Amygdala (tissue), 56 donors: ENCODE data around the gene CIPC.

Experiments
- DNase-seq, 56 donors: peaks; one replicate each; lab custom pipeline; 2025; lab: John Stamatoyannopoulos, UW

The CIPC gene

DNA sequence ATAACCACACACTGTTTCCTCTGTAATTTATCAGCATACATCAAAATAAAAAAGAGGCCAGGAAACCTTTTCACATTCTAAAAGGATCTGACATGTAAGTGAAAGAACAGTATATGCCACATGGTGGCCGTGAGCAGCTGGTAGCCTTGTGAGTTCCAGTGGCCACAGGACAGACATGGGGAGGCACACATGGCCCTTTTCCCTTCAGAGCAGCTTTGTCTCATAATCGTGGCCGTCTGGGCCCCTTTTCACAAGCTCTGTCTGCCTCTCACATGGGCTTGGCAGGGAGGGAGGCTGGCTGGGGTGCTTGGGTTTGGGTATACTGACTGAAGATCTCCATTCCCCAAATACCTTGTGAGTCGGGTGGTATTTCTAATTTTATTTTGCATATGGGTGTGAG, 45.0 kb downstream of the CIPC start:
- DNase-seq, result peak in 15 of 56 donors; percentile 11 to 55 (median 24)

DNA sequence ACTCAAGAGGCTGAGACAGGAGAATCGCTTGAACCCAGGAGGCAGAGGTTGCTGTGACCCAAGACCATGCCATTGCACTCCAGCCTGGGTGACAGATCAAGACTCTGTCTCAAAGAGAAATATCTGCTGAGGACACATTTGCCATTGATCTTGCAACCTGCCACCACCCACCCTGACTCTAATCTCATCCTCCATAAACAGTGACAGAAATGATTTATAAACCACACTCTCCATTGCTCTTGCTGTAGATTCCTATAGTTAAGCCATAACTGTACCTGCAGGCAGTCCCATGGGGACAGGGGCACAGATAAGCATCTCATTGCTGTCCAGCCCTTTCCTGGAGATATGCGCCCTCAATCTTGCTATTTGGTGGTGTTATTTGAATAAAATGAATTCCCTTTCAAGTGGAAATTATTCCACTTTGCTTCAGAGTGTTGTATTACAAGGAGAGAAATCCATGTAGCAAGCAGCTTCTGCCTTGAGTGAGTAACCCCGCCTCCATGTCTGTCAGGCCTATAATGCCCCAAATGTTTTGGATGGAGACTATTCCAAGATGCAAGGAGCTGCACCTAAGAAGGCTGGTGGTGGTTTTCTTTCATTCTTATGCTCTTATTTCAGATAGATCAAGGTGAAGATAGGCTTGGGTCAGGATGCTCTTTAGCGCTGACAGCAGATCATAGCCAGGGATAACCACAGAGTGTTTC, 46.5 kb downstream of the CIPC start:
- DNase-seq, result no peak

DNA sequence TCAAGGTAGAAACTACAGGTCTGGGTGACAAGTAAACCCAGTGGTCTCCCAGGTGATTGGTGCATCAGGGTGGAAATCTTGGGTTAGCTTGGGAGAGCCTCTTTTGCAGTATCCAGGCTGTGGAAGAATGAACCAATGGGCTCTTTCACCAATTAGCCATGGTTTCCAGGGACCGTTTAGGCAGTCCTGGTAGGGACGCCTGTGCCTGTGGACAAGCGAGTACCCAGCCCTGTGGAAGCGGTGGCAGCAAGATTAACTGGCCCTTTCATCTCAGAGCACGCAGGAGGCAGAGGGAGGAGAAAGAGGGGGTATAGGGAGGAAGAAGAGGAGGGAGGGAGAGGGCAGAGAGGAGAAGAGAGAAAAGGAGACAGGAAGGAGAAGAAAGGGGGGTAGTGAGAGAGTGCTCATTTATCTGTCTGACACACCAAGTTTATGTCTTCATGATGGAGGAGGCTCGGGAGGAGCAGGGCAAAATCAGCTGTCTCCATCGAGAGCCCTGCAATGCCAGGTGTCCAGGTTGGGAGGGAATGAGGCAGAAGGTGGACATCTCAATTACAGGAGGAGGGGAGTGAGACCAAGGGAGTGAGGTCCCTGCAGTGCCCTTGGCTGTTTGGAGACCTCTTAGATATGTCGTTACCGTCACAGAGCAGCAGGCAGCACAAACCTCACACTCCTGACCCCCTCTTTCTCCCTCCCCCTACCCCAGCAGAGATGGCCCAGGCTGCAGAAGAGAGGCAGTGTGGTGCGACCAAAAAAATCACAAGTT, 48.1 kb downstream of the CIPC start:
- DNase-seq, result no peak

DNA sequence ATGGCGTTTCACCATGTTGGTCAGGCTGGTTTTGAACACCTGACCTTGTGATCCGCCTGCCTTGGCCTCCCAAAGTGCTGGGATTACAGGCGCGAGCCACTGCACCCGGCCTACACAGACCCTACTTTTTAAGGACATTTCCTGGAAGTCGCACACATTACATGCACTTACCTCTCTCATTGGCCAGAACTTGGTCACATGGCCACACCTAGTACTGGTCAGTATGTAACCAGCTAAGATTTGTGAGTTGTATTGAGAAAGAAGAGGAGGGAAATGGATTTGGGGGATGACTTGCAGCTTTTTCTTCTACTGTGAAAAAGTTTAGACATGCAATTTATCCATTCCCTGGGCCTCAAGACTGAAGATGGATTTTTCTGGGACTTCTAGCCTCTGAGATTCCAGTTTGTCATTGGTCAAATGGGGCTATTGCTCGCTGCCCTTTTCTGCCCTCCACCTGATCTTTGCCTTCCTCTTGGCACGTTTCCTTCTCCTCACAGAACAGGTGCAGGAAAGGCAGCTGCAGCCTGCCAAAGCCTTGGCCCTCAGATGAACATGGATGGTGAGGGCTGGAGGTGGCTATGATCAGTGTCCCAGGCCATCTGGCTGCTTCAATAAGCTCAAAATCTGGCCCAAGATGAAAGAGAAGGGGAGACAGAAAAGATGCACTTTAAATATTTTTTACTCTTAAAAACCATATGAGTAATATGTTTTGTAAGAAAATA, 50.6 kb downstream of the CIPC start:
- no peak for DNase-seq

DNA sequence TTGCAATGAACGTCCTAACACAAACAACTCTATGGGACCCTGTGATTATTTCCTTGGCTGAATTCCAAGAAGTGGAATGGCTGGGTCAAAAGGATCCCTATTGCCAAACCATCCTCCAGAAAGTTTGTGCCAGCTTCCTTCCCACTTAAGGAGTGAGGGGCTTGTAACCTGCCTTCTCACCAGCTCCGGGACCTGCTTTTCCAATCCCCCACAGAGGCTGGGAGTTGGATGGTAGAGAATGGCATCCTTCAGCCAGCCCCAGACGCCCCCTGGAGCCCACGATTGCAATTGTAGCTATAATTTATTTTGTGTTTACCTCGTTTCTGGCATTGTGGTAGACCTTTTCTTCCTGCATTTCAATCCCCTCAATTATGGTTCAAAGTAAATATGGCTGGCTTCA, 53.2 kb downstream of the CIPC start:
- peak in 12 of 56 donors; percentile 10 to 52 (median 24) for DNase-seq

DNA sequence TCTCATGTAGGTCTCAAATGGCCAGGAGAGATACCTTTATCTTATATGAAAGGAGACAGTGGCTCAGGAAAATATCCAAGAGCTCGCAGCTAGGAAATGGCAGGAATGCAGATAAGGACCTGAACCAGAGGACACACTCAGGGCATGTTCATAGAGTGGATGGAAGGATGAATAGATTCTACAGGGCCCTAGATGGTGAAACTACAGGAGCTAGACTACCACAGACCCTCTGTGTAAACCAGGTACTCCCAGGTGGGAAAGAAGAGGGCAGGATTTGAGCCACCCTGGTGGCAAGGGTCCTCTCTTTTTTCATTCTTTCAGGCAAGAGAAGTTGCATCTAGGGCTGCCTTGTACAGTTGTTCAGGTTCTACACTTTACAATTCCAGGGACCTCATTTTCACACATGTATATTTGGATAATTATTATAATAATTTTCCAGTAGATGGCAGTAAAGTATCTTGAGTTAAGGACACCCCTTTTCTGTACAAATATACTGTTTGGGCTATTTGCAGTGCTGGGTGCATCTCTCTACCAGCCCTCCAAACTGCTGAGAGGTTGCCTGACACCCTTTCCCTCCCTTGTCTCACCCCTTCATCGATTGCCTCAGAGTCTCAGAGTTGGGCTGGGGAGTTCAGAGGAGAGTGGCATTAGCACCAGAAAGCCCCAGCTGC, 54.0 kb downstream of the CIPC start:
- no peak for DNase-seq

DNA sequence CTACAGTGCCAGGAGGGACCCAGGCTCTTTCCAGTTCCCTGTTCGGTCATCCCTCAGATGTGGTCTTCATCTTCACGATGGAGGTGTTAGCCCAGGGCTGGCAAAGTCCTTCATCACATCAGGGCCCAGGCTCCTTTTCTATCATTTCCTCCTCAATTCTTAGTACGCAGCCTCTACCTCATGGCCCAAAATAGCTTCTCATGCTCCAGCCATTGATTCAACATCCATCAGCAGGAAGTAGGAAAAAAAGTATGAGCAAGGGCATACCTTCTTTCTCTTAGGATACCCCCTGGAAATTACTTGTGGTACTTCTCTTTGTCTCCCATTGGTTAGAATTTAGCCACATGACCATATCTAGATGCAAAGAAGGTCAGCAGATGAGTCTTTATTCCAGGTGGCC, 55.7 kb downstream of the CIPC start:
- no peak for DNase-seq

DNA sequence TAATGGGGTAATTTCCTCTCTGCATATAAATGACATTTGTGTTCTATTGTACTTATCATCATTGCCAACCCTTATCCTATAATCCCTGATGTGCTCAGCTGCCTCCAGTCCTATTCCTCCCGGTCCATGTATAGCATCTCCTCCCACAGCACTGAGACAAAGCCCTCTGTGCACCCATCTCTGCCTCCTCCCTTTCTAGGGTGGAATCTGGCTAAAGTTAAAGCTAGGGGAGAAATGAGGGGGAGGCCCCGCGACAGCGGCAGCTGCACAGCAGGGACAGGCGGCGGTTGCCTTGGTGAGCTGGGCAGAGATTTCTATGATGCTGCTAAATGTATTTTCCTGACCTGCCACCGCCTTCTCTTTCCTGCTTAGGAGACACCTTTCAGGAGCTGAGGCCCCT, 56.4 kb downstream of the CIPC start:
- DNase-seq, result peak in 11 of 56 donors; percentile 4 to 44 (median 25)

DNA sequence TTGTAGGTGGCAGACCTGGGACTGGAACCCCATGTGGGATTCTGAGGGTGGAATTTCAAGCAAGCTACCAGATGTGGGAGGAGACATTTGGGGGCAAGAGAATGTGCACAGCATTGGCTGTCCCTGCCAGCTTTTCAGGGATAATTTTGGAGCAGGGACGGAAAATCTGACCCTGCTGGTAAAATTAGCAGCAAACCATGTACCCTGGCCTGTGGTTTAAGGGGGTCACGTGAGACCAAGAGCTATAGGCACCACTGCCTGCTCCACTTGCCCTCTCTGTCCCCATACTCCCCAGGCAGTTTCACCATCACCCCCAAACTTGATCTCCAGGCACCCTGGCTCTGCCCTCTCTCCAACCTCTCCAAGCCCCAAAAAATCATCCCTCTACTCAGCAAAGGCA, 57.0 kb downstream of the CIPC start:
- DNase-seq, result no peak

DNA sequence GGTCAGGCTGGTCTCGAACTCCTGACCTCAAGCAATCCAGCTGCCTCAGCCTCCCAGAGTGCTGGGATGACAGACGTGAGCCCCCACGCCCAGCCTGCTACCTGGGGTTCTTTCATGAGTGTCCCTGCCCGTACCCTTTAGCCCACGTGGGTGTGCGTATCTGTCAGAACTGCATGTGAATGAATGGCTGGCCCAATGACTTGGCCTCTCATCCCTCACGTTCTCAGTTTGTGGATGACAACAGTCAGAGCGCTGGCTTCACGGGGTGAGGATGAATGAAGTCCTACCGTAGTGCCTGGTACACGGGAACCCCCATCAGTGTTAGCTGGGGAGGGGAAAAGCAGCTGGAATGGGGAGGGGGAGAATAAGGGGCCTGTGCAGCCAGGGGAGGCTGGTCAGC, 59.7 kb downstream of the CIPC start:
- DNase-seq, result no peak

DNA sequence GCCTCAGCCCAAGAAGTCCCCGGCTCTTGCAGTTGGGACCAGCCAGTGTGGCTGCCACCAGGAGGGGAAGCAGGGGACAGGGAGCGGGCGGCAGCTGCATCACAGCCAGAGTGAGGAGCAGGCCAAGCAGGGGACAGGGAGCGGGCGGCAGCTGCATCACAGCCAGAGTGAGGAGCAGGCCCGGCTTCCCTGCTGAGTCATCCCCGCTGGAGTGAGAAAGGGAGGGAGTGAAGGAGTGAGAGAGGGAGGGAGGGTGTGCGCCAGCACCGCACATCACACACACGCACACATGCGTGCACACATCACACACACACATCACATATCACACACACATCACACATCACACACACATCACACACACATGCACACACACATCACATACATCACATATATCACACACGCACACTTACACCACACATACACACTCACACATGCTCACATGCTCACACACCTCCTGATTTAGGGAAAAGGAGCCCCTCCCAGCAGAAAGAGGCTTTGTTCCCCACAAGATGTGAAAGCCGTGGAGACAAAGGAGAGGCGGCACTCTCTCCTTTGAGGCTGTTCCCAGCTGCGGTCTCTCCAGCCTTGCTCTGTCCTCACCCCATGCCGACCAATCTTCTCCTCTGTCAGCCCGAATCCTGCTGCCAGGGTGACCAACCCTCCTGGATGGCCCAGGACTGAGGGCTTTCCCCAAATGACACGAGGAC, 60.3 kb downstream of the CIPC start:
- peak in 49 of 56 donors; percentile 10 to 90 (median 73) for DNase-seq

DNA sequence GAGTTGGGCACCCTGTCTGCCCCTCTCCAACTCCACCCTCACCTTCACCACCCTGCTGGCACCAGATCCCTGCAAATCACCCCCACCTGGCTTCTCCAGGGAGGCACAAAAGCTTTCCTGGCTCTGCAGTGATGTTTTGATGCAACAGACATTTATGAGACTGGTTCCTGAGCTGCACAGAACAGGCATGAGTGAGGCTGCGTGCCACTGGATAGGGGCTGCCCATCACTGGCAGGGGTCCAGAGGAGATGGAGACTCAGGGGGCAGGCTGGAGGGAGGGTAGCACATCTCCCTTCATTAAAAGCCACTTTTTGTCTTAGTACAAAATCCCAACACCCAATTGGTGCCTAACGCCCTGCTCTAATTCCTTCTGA, 60.8 kb downstream of the CIPC start:
- peak in 1 of 56 donors; percentile 46 for DNase-seq

DNA sequence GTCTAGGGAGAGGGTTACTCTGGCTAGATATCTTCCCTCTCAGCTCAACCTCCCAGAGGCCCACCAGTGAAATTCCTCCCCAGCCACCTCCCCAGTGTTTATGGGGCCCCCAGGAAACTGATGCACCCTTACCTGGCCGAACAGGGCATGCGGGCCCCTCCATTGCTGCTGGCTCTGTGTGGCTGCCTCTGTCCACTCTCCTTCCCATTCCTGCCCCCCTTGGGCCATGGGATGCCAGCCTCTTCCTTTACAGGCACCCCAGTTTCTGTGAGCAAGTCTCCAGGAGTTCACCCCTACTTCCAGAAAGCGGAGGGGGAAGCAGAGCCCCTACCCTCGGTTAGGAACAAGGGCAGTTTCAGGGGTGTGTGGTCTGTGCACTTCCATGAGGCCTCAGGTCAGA, 63.0 kb downstream of the CIPC start:
- DNase-seq, result no peak
